Esophagus squamous epithelium (tissue), 4 donors: Measurements from ENCODE around the gene TMEM164.

Source experiments
- POLR2A ChIP-seq, 4 donors: fragments of 450-650 bp; IDR thresholded peaks; one replicate each; pipeline ENCODE4 v1.6.1; 2017; ENCODE audit warnings: antibody characterized with exemption in 4 of 4, mild to moderate bottlenecking in 4 of 4, moderate library complexity in 3 of 4
- TF ChIP-seq, protein P1 (sequence below), 6 experiments: fragments of 450-650 bp in 4 of 6; fragments of 200-600 bp in 2 of 6; sonication (generic) in 2 of 6; IDR thresholded peaks; one replicate each; pipeline ENCODE4 v1.5.1; 2016 to 2019; ENCODE audit warnings: antibody characterized with exemption in 6 of 6, mild to moderate bottlenecking in 4 of 6, moderate library complexity in 4 of 6

GRCh38 chrX:109954955-109955354 lies 48.0 kb upstream of the TMEM164 start:
- TF ChIP-seq, protein P1, sequence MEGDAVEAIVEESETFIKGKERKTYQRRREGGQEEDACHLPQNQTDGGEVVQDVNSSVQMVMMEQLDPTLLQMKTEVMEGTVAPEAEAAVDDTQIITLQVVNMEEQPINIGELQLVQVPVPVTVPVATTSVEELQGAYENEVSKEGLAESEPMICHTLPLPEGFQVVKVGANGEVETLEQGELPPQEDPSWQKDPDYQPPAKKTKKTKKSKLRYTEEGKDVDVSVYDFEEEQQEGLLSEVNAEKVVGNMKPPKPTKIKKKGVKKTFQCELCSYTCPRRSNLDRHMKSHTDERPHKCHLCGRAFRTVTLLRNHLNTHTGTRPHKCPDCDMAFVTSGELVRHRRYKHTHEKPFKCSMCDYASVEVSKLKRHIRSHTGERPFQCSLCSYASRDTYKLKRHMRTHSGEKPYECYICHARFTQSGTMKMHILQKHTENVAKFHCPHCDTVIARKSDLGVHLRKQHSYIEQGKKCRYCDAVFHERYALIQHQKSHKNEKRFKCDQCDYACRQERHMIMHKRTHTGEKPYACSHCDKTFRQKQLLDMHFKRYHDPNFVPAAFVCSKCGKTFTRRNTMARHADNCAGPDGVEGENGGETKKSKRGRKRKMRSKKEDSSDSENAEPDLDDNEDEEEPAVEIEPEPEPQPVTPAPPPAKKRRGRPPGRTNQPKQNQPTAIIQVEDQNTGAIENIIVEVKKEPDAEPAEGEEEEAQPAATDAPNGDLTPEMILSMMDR (IDR thresholded peaks at IDR 0.05) = no peak
- no peak for TF ChIP-seq POLR2A (IDR thresholded peaks at IDR 0.05)
